ENCODE results near the gene C17orf100. TPM values are rescaled to one million over a fixed set of nuclear protein-coding genes. Genes with fewer than 3 reads are reported as not detected.

The C17orf100 gene
- total and polyA plus RNA-seq, 2 of the 13 experiments (the other 11 are each of a cell fraction or from before 2014, with no cell fraction given): 3.6 to 8.7 TPM

- TF ChIP-seq, protein P1, sequence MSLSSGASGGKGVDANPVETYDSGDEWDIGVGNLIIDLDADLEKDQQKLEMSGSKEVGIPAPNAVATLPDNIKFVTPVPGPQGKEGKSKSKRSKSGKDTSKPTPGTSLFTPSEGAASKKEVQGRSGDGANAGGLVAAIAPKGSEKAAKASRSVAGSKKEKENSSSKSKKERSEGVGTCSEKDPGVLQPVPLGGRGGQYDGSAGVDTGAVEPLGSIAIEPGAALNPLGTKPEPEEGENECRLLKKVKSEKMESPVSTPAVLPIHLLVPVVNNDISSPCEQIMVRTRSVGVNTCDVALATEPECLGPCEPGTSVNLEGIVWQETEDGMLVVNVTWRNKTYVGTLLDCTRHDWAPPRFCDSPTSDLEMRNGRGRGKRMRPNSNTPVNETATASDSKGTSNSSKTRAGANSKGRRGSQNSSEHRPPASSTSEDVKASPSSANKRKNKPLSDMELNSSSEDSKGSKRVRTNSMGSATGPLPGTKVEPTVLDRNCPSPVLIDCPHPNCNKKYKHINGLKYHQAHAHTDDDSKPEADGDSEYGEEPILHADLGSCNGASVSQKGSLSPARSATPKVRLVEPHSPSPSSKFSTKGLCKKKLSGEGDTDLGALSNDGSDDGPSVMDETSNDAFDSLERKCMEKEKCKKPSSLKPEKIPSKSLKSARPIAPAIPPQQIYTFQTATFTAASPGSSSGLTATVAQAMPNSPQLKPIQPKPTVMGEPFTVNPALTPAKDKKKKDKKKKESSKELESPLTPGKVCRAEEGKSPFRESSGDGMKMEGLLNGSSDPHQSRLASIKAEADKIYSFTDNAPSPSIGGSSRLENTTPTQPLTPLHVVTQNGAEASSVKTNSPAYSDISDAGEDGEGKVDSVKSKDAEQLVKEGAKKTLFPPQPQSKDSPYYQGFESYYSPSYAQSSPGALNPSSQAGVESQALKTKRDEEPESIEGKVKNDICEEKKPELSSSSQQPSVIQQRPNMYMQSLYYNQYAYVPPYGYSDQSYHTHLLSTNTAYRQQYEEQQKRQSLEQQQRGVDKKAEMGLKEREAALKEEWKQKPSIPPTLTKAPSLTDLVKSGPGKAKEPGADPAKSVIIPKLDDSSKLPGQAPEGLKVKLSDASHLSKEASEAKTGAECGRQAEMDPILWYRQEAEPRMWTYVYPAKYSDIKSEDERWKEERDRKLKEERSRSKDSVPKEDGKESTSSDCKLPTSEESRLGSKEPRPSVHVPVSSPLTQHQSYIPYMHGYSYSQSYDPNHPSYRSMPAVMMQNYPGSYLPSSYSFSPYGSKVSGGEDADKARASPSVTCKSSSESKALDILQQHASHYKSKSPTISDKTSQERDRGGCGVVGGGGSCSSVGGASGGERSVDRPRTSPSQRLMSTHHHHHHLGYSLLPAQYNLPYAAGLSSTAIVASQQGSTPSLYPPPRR (CRISPR knock-in tag; IDR thresholded peaks at IDR 0.05; ENCODE audit: borderline replicate concordance): no peak
- TF ChIP-seq, protein P2, sequence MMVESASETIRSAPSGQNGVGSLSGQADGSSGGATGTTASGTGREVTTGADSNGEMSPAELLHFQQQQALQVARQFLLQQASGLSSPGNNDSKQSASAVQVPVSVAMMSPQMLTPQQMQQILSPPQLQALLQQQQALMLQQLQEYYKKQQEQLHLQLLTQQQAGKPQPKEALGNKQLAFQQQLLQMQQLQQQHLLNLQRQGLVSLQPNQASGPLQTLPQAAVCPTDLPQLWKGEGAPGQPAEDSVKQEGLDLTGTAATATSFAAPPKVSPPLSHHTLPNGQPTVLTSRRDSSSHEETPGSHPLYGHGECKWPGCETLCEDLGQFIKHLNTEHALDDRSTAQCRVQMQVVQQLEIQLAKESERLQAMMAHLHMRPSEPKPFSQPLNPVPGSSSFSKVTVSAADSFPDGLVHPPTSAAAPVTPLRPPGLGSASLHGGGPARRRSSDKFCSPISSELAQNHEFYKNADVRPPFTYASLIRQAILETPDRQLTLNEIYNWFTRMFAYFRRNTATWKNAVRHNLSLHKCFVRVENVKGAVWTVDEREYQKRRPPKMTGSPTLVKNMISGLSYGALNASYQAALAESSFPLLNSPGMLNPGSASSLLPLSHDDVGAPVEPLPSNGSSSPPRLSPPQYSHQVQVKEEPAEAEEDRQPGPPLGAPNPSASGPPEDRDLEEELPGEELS (CRISPR knock-in tag; IDR thresholded peaks at IDR 0.05): 0 out of 2 replicates have a peak, but pooled peaks have one; percentile 12
- TF ChIP-seq TBX3 (IDR thresholded peaks at IDR 0.05; ENCODE audit: borderline replicate concordance) (no peak), ZNF704 (CRISPR knock-in tag; IDR thresholded peaks at IDR 0.05; ENCODE audit: borderline replicate concordance) (no peak), ZNF891 (CRISPR knock-in tag; IDR thresholded peaks at IDR 0.05) (no peak; the same call in 1 of the 2 replicates), ZNF260 (CRISPR knock-in tag; IDR thresholded peaks at IDR 0.05; ENCODE audit: borderline replicate concordance, low read depth) (no peak), SRF (IDR thresholded peaks at IDR 0.05; ENCODE audit: low read depth, low read length) (no peak), ZNF446 (CRISPR knock-in tag; IDR thresholded peaks at IDR 0.05) (no peak), PRPF4 (IDR thresholded peaks at IDR 0.05; ENCODE audit: low read depth, low read length, poor library complexity, severe bottlenecking) (no peak), U2AF1 (optimal IDR thresholded peaks at IDR 0.05; ENCODE audit: low read depth, low read length) (no peak), CBX5 (CRISPR knock-in tag; IDR thresholded peaks at IDR 0.05; ENCODE audit: borderline replicate concordance) (no peak), ARHGAP35 (CRISPR knock-in tag; IDR thresholded peaks at IDR 0.05; ENCODE audit: borderline replicate concordance) (no peak), DR1 (CRISPR knock-in tag; IDR thresholded peaks at IDR 0.05) (no peak)
- TF ChIP-seq, protein P3, sequence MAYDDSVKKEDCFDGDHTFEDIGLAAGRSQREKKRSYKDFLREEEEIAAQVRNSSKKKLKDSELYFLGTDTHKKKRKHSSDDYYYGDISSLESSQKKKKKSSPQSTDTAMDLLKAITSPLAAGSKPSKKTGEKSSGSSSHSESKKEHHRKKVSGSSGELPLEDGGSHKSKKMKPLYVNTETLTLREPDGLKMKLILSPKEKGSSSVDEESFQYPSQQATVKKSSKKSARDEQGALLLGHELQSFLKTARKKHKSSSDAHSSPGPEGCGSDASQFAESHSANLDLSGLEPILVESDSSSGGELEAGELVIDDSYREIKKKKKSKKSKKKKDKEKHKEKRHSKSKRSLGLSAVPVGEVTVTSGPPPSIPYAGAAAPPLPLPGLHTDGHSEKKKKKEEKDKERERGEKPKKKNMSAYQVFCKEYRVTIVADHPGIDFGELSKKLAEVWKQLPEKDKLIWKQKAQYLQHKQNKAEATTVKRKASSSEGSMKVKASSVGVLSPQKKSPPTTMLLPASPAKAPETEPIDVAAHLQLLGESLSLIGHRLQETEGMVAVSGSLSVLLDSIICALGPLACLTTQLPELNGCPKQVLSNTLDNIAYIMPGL (CRISPR knock-in tag; IDR thresholded peaks at IDR 0.05; ENCODE audit: borderline replicate concordance in 1 of 2, low read depth in 1 of 2): no peak
- TF ChIP-seq, protein P4, sequence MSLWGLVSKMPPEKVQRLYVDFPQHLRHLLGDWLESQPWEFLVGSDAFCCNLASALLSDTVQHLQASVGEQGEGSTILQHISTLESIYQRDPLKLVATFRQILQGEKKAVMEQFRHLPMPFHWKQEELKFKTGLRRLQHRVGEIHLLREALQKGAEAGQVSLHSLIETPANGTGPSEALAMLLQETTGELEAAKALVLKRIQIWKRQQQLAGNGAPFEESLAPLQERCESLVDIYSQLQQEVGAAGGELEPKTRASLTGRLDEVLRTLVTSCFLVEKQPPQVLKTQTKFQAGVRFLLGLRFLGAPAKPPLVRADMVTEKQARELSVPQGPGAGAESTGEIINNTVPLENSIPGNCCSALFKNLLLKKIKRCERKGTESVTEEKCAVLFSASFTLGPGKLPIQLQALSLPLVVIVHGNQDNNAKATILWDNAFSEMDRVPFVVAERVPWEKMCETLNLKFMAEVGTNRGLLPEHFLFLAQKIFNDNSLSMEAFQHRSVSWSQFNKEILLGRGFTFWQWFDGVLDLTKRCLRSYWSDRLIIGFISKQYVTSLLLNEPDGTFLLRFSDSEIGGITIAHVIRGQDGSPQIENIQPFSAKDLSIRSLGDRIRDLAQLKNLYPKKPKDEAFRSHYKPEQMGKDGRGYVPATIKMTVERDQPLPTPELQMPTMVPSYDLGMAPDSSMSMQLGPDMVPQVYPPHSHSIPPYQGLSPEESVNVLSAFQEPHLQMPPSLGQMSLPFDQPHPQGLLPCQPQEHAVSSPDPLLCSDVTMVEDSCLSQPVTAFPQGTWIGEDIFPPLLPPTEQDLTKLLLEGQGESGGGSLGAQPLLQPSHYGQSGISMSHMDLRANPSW (CRISPR knock-in tag; IDR thresholded peaks at IDR 0.05; ENCODE audit: borderline replicate concordance): no peak
These were observed at the start of gene C17orf100, which contains the start of gene MED31 (continued) for GRCh38 chr17:6651354-6651918.
